K562 (cell line): ENCODE data around the gene LHB. TPM values are rescaled to one million over a fixed set of nuclear protein-coding genes. Genes with fewer than 3 reads are reported as not detected.

Source experiments
- ATAC-seq: fragments of 200-7000 bp; cut with Tn5 transposase; 3 replicates; pipeline ENCODE4 v1.9.1; 2020; ENCODE audit warnings: moderate library complexity
- BruUV-seq: library from RNA; stranded (reverse); fragments of 400-500 nt; replicated peaks from 2 replicates; lab custom pipeline; 2021; lab: Mats Ljungman, UMichigan
- CTCF ChIA-PET: fragments of 300-600 bp; formaldehyde crosslinking; extraction: SDS; loops from one replicate; lab custom pipeline; 2021; ENCODE audit warnings: low intra/inter-chr PET ratio; lab: Yijun Ruan, JAX
- POLR2A ChIA-PET: fragments of 300-600, 350-650 bp; sonication (Branson Sonifier 250); formaldehyde crosslinking; extraction: SDS; loops from one replicate; lab custom pipeline; 2021; ENCODE audit warnings: antibody characterized with exemption, inconsistent platforms; lab: Yijun Ruan, JAX
- DNase-seq, 4 experiments: peaks; one replicate each; pipeline versions ENCODE4 v3.0.0 to v3.0.0-alpha.2; 2011 to 2018; ENCODE audit warnings: low spot score in 3 of 4, mixed read lengths in 3 of 4; ENCODE audit errors: extremely low read depth in 1 of 4
- FAIRE-seq: peaks from 2 replicates; lab custom pipeline; 2011; peaks lifted over from hg19 to GRCh38; lab: Jason Lieb, UNC
- H2AFZ ChIP-seq: 2 replicates; pipeline ENCODE4 v1.6.0; 2011; ENCODE audit warnings: low read depth, low read length, control low read depth, inconsistent platforms
- H3K27ac ChIP-seq: fragments of 200-600 bp; 3 replicates; pipeline ENCODE4 v1.8.0; 2011; ENCODE audit warnings: low read depth, mild to moderate bottlenecking, control low read depth, inconsistent platforms, low read length, moderate library complexity, mixed read lengths; ENCODE audit errors: extremely low read depth
- H3K27me3 ChIP-seq, 2 experiments: fragments of 300-600 bp in 1 of 2; 2 replicates in 1 of 2; 3 replicates in 1 of 2; pipeline versions ENCODE4 v1.6.0 to v1.8.0; 2011; ENCODE audit warnings: inconsistent platforms in 2 of 2, low read length in 2 of 2, mild to moderate bottlenecking in 1 of 2, mixed read lengths in 1 of 2, moderate library complexity in 1 of 2; ENCODE audit not compliant: control insufficient read depth in 2 of 2, insufficient read depth in 2 of 2
- H3K36me3 ChIP-seq: fragments of 300-600 bp; 3 replicates; pipeline ENCODE4 v1.8.0; 2011; ENCODE audit warnings: mild to moderate bottlenecking, low read length, inconsistent platforms; ENCODE audit not compliant: control insufficient read depth, insufficient read depth
- H3K4me1 ChIP-seq, 2 experiments: fragments of 200-600 bp in 1 of 2; replicated peaks in 1 of 2; 2 replicates in 1 of 2; 3 replicates in 1 of 2; pipeline versions ENCODE4 v1.5.1 to v1.8.0; 2011; ENCODE audit warnings: inconsistent platforms in 2 of 2, low read length in 2 of 2, mild to moderate bottlenecking in 1 of 2, mixed read lengths in 1 of 2, moderate library complexity in 1 of 2; ENCODE audit not compliant: control insufficient read depth in 2 of 2, insufficient read depth in 2 of 2
- H3K4me2 ChIP-seq: 2 replicates; pipeline ENCODE4 v1.6.1; 2011; ENCODE audit warnings: low read length, control low read depth, inconsistent platforms, mixed read lengths; ENCODE audit not compliant: insufficient read depth
- H3K4me3 ChIP-seq: fragments of 200-600 bp; sonication (generic), shearing (Covaris generic); 2 replicates; pipeline ENCODE4 v1.5.1; 2016; ENCODE audit warnings: control low read depth, inconsistent platforms
- H3K79me2 ChIP-seq: fragments of 200-600 bp; 3 replicates; pipeline ENCODE4 v1.8.0; 2011; ENCODE audit warnings: low read length, inconsistent platforms; ENCODE audit not compliant: control insufficient read depth, insufficient read depth
- H3K9ac ChIP-seq, 2 experiments: 2 replicates each; pipeline versions ENCODE4 v1.6.0 to v1.6.1; 2011; ENCODE audit warnings: low read depth in 2 of 2, low read length in 2 of 2, control low read depth in 1 of 2, inconsistent platforms in 1 of 2, mild to moderate bottlenecking in 1 of 2, mixed read lengths in 1 of 2; ENCODE audit not compliant: insufficient read depth in 1 of 2
- H3K9me1 ChIP-seq: one replicate; pipeline ENCODE4 v1.6.0; 2011; ENCODE audit warnings: inconsistent platforms, mild to moderate bottlenecking, low read length, moderate library complexity; ENCODE audit not compliant: control insufficient read depth, insufficient read depth
- H3K9me3 ChIP-seq: replicated peaks from 2 replicates; pipeline ENCODE4 v1.5.1; 2011; ENCODE audit warnings: low read depth, low read length, inconsistent platforms; ENCODE audit not compliant: control insufficient read depth, insufficient read depth
- H4K20me1 ChIP-seq: replicated peaks from 2 replicates; pipeline ENCODE4 v1.6.1; 2011; ENCODE audit warnings: low read length, inconsistent platforms, mixed read lengths; ENCODE audit not compliant: control insufficient read depth, insufficient read depth
- CBX3 ChIP-seq, 2 experiments: IDR thresholded peaks; 1 replicate in 1 of 2; 2 replicates in 1 of 2; pipeline ENCODE4 v1.6.1; 2012; ENCODE audit warnings: inconsistent platforms in 2 of 2, low read length in 2 of 2, borderline replicate concordance in 1 of 2, control low read depth in 1 of 2
- CTCF ChIP-seq, 3 experiments: IDR thresholded peaks in 2 of 3; conservative IDR thresholded peaks in 1 of 3; 2 replicates each; pipeline ENCODE4 v1.5.1; 2011 to 2012; ENCODE audit warnings: low read length in 3 of 3, mild to moderate bottlenecking in 3 of 3, control low read depth in 2 of 3, improper control_type of control experiment in 1 of 3, inconsistent platforms in 1 of 3, low read depth in 1 of 3, mixed read lengths in 1 of 3, moderate library complexity in 1 of 3; ENCODE audit not compliant: insufficient read depth in 2 of 3
- ELF1 ChIP-seq: fragments of 200-800 bp; sonication (Bioruptor generic); IDR thresholded peaks from 2 replicates; pipeline ENCODE4 v1.6.1; 2016; ENCODE audit warnings: missing genetic modification characterization, missing compliant biosample characterization
- HDAC2 ChIP-seq: fragments of 450-650 bp; IDR thresholded peaks from 2 replicates; pipeline ENCODE4 v1.6.1; 2016; ENCODE audit warnings: mild to moderate bottlenecking
- JUND ChIP-seq, 2 experiments: IDR thresholded peaks; 2 replicates in 1 of 2; 3 replicates in 1 of 2; pipeline ENCODE4 v1.6.1; 2011; ENCODE audit warnings: borderline replicate concordance in 2 of 2, low read depth in 2 of 2, low read length in 2 of 2, improper control_type of control experiment in 1 of 2, missing biosample characterization in 1 of 2, missing genetic modification characterization in 1 of 2, missing genetic modification reagents in 1 of 2
- MTA1 ChIP-seq: fragments of 450-650 bp; IDR thresholded peaks from 2 replicates; pipeline ENCODE4 v1.6.1; 2017; ENCODE audit warnings: borderline replicate concordance
- NUFIP1 ChIP-seq: fragments of 450-650 bp; IDR thresholded peaks from 2 replicates; pipeline ENCODE4 v1.6.1; 2018; ENCODE audit not compliant: partially characterized antibody
- SMAD2 ChIP-seq: fragments of 150-350 bp; IDR thresholded peaks from 2 replicates; pipeline ENCODE4 v1.6.1; 2014; ENCODE audit warnings: low read depth, mild to moderate bottlenecking, low read length
- SOX6 ChIP-seq: fragments of 450-650 bp; IDR thresholded peaks from 2 replicates; pipeline ENCODE4 v1.6.1; 2014; ENCODE audit warnings: mild to moderate bottlenecking
- ZNF384 ChIP-seq: IDR thresholded peaks from 2 replicates; pipeline ENCODE4 v1.6.1; 2012; ENCODE audit warnings: low read depth, low read length, improper control_type of control experiment
- ZNF75A ChIP-seq: fragments of 450-650 bp; formaldehyde crosslinking; IDR thresholded peaks from 2 replicates; pipeline ENCODE4 v1.4.0; 2020; ENCODE audit warnings: mild to moderate bottlenecking
- WGBS: fragments of 100-300 bp; shearing (Covaris generic); methylation state at CpG from one replicate; pipeline ENCODE4 v1.1.6; 2016; ENCODE audit warnings: low coverage, mixed read lengths; ENCODE audit not compliant: insufficient coverage; ENCODE audit errors: missing lambda C conversion rate; 5-methylcytosine and 5-hydroxymethylcytosine counted together
- in situ Hi-C: fragments of 300-500 bp; cut with MboI; formaldehyde crosslinking; loops from 4 replicates; pipeline ENCODE4 v1.15.0; 2018; ENCODE audit warnings: inconsistent platforms, mixed read lengths
- intact Hi-C: fragments of 100-400 bp; cut with micrococcal nuclease; formaldehyde crosslinking; loops from 2 replicates; pipeline ENCODE4 v1.14.2; 2022
- polyA plus RNA-seq, 8 experiments: library from polyadenylated mRNA; depleted of rRNA in 4 of 8; stranded (reverse) in 5 of 8; unstranded in 3 of 8; fragments of >200 nt; fragmentation: Nextera tagmentation in 2 of 8; fragmentation: Illumina TruSeq in 1 of 8; extraction: Ambion mirVana in 2 of 8; extraction: Trizol in 1 of 8; gene quantifications; 2 replicates each; pipeline versions ENCODE4 v1.2.1 to v1.2.3, GENCODE V29; 2011 to 2014; ENCODE audit warnings: inconsistent platforms in 1 of 8, missing spikeins in 1 of 8
- total RNA-seq, 7 experiments: library from RNA; depleted of rRNA in 6 of 7; stranded (reverse); fragments of >200 nt in 6 of 7; fragmentation: Illumina TruSeq in 2 of 7; extraction: Trizol in 2 of 7; gene quantifications; 2 replicates each; pipeline versions ENCODE4 v1.2.1 to v1.2.3, GENCODE V29; 2011 to 2021; ENCODE audit warnings: low replicate concordance in 1 of 7

LHB gene
- total and polyA plus RNA-seq, 9 of the 15 experiments (the other 6 are each of a cell fraction or from before 2014, with no cell fraction given) = 0.54 TPM; not detected in 8

- in situ Hi-C loops (no loop called here), intact Hi-C loops (no loop called here)
- Histone ChIP-seq H3K27ac (no peak overlapping the region), H3K4me3 (no peak overlapping the region), H3K9ac (no peak overlapping the region; a peak in 1 of 4 replicates), H3K4me2 (no peak overlapping the region), H3K9me1 (no peaks in the 10 kb centered on the region), H4K20me1 (no peaks in the 10 kb centered on the region), H3K36me3 (no peaks in the 10 kb centered on the region), H3K27me3 (peaks cover 24 to 64% of the 10 kb centered on the region in 2 experiments; a peak in 4 of 5 replicates), H3K79me2 (no peaks in the 10 kb centered on the region), H2AFZ (no peak overlapping the region), H3K9me3 (no peaks in the 10 kb centered on the region)
- FAIRE-seq = no peak
- 27% methylated on average over 10 of the region's 13 CpGs for WGBS
- DNase-seq = no peak
- no peak for TF ChIP-seq ELF1
- TF ChIP-seq HDAC2 = no peak
- TF ChIP-seq JUND (IDR thresholded peaks at IDR 0.05; ENCODE audit: borderline replicate concordance, low read depth, low read length) = no peak
- no peak for TF ChIP-seq JUND (tag; IDR thresholded peaks at IDR 0.05; ENCODE audit: borderline replicate concordance, low read depth, low read length)
- no peak for TF ChIP-seq SOX6
- no peak for TF ChIP-seq NUFIP1
- TF ChIP-seq SMAD2 = no peak
- TF ChIP-seq ZNF384 = no peak
- no peak for TF ChIP-seq CBX3 (IDR thresholded peaks at IDR 0.05; ENCODE audit: borderline replicate concordance in 1 of 2, low read length in 2 of 2)
- no peak for TF ChIP-seq ZNF75A (CRISPR knock-in tag)
- TF ChIP-seq CTCF (IDR thresholded peaks at IDR 0.05 in 2 of 3, conservative IDR thresholded peaks at IDR 0.05 in 1 of 3; ENCODE audit: insufficient read depth in 2 of 3, low read depth in 1 of 3, low read length in 3 of 3) = no peak
- TF ChIP-seq MTA1 = no peak
- TF ChIP-seq, all 486 proteins: peak for 0
- no TSS peak for BruUV-seq
- ChIA-PET CTCF (no interaction called here), POLR2A (no interaction called here)
- ATAC-seq = 0 out of 3 replicates have a peak, but pooled peaks have one; percentile 23
- H3K4me1 ChIP-seq = peaks cover 0 to 28% of the 10 kb centered on the region in 2 experiments; a peak in 4 of 5 replicates
Measured at GRCh38 chr19:49065905-49066512, 49.1 kb upstream of the LHB start.
